CD14-positive monocyte (primary cell): ENCODE measurements around the gene SGCE. TPM values are rescaled to one million over a fixed set of nuclear protein-coding genes. Genes with fewer than 3 reads are reported as not detected.

Experiments
- DNase-seq, 3 donors: peaks; one replicate each; pipeline ENCODE4 v3.0.0-alpha.2; 2011 to 2022
- H2AFZ ChIP-seq: 2 replicates; pipeline ENCODE4 v1.6.0; 2012; ENCODE audit warnings: mild to moderate bottlenecking, low read depth, low read length, inconsistent platforms; ENCODE audit not compliant: insufficient read depth, poor library complexity, severe bottlenecking
- H3K27ac ChIP-seq, 2 donors: 1 replicate in 1 of 2; 2 replicates in 1 of 2; pipeline ENCODE4 v1.5.1; 2012 to 2013; ENCODE audit warnings: low read length in 2 of 2, control low read depth in 1 of 2, inconsistent platforms in 1 of 2, low read depth in 1 of 2, mild to moderate bottlenecking in 1 of 2
- H3K27me3 ChIP-seq, 2 donors: one replicate each; pipeline versions ENCODE4 v1.6.0 to v1.6.1; 2011 to 2013; ENCODE audit warnings: low read length in 2 of 2; ENCODE audit not compliant: control insufficient read depth in 2 of 2, insufficient read depth in 2 of 2
- H3K36me3 ChIP-seq, 2 donors: replicated peaks in 1 of 2; 1 replicate in 1 of 2; 2 replicates in 1 of 2; pipeline versions ENCODE4 v1.5.1 to v1.6.1; 2012 to 2013; ENCODE audit warnings: low read length in 2 of 2, control low read depth in 1 of 2, inconsistent platforms in 1 of 2, mild to moderate bottlenecking in 1 of 2; ENCODE audit not compliant: insufficient read depth in 2 of 2, control insufficient read depth in 1 of 2
- H3K4me1 ChIP-seq, 2 donors: 1 replicate in 1 of 2; 2 replicates in 1 of 2; pipeline versions ENCODE4 v1.5.1 to v1.6.1; 2012 to 2013; ENCODE audit warnings: low read length in 2 of 2, control low read depth in 1 of 2, inconsistent platforms in 1 of 2, mild to moderate bottlenecking in 1 of 2, moderate library complexity in 1 of 2; ENCODE audit not compliant: insufficient read depth in 2 of 2, control insufficient read depth in 1 of 2
- H3K4me2 ChIP-seq: replicated peaks from 2 replicates; pipeline ENCODE3; 2012; ENCODE audit warnings: low read length, moderate library complexity, mild to moderate bottlenecking; ENCODE audit not compliant: poor library complexity, severe bottlenecking; ENCODE audit errors: extremely low read depth
- H3K4me3 ChIP-seq, 3 experiments: fragments of 200-600 bp in 1 of 3; sonication (generic) in 1 of 3; replicated peaks in 1 of 3; 1 replicate in 2 of 3; 2 replicates in 1 of 3; pipeline ENCODE4 v1.5.1; 2011 to 2013; ENCODE audit warnings: low read length in 3 of 3, mild to moderate bottlenecking in 3 of 3, control low read depth in 2 of 3, low read depth in 2 of 3, inconsistent platforms in 1 of 3, moderate library complexity in 1 of 3
- H3K79me2 ChIP-seq: 2 replicates; pipeline ENCODE4 v1.6.0; 2012; ENCODE audit warnings: mild to moderate bottlenecking, control low read depth, inconsistent platforms, low read length, moderate library complexity; ENCODE audit not compliant: insufficient read depth
- H3K9ac ChIP-seq: 2 replicates; pipeline ENCODE4 v1.6.0; 2017; ENCODE audit warnings: low read length, mild to moderate bottlenecking; ENCODE audit not compliant: insufficient read depth, poor library complexity, severe bottlenecking
- H3K9me3 ChIP-seq, 2 donors: replicated peaks in 1 of 2; 1 replicate in 1 of 2; 2 replicates in 1 of 2; pipeline versions ENCODE4 v1.5.1 to v1.6.1; 2012 to 2013; ENCODE audit warnings: low read length in 2 of 2, control low read depth in 1 of 2; ENCODE audit not compliant: control insufficient read depth in 1 of 2, insufficient read depth in 1 of 2
- H4K20me1 ChIP-seq: 2 replicates; pipeline ENCODE4 v1.6.0; 2012; ENCODE audit warnings: mild to moderate bottlenecking, low read length, control low read depth, moderate library complexity; ENCODE audit not compliant: insufficient read depth
- H3K27ac Mint-ChIP-seq, 7 donors: one replicate each; pipeline ENCODE4 v1.8.0; 2020; ENCODE audit warnings: mild to moderate bottlenecking in 7 of 7, mixed read lengths in 7 of 7, moderate library complexity in 6 of 7, inconsistent platforms in 2 of 7
- H3K27me3 Mint-ChIP-seq, 3 donors: one replicate each; pipeline ENCODE4 v1.8.0; 2021 to 2022; ENCODE audit warnings: low read depth in 3 of 3, mild to moderate bottlenecking in 3 of 3, mixed read lengths in 3 of 3, moderate library complexity in 3 of 3, inconsistent platforms in 1 of 3
- H3K36me3 Mint-ChIP-seq, 2 donors: one replicate each; pipeline ENCODE4 v1.8.0; 2020; ENCODE audit warnings: mixed read lengths in 2 of 2, inconsistent platforms in 1 of 2, mild to moderate bottlenecking in 1 of 2
- H3K4me1 Mint-ChIP-seq: one replicate; pipeline ENCODE4 v1.8.0; 2020; ENCODE audit warnings: mild to moderate bottlenecking, mixed read lengths
- H3K4me3 Mint-ChIP-seq, 2 donors: one replicate each; pipeline ENCODE4 v1.8.0; 2020; ENCODE audit warnings: mild to moderate bottlenecking in 2 of 2, mixed read lengths in 2 of 2, moderate library complexity in 1 of 2
- H3K9me3 Mint-ChIP-seq, 7 donors: one replicate each; pipeline ENCODE4 v1.8.0; 2020 to 2022; ENCODE audit warnings: mixed read lengths in 7 of 7, mild to moderate bottlenecking in 6 of 7, moderate library complexity in 6 of 7, inconsistent platforms in 2 of 7
- WGBS: methylation state at CpG from one replicate; pipeline ENCODE4 v1.1.5; 2013; ENCODE audit warnings: missing lambda C conversion rate; ENCODE audit not compliant: insufficient coverage; 5-methylcytosine and 5-hydroxymethylcytosine counted together
- intact Hi-C, 2 donors: fragments of 100-400 bp; cut with micrococcal nuclease; formaldehyde crosslinking; loops; one replicate each; pipeline versions ENCODE4 v1.15.0 to v1.15.1; 2023
- polyA plus RNA-seq, 3 donors: library from polyadenylated mRNA; depleted of rRNA in 1 of 3; unstranded in 2 of 3; stranded (reverse) in 1 of 3; fragments of 300-500 nt in 2 of 3; fragments of >200 nt in 1 of 3; fragmentation: Illumina TruSeq in 2 of 3; gene quantifications; 1 replicate in 2 of 3; 2 replicates in 1 of 3; pipeline ENCODE4 v1.2.3, GENCODE V29; 2012 to 2021
- TF ChIP-seq, protein P1 (sequence below): fragments of 200-600 bp; IDR thresholded peaks from one replicate; pipeline ENCODE4 v1.8.0; 2022; ENCODE audit warnings: antibody characterized with exemption, mild to moderate bottlenecking

SGCE gene
- polyA plus RNA-seq, 3 donors: not detected

DNA sequence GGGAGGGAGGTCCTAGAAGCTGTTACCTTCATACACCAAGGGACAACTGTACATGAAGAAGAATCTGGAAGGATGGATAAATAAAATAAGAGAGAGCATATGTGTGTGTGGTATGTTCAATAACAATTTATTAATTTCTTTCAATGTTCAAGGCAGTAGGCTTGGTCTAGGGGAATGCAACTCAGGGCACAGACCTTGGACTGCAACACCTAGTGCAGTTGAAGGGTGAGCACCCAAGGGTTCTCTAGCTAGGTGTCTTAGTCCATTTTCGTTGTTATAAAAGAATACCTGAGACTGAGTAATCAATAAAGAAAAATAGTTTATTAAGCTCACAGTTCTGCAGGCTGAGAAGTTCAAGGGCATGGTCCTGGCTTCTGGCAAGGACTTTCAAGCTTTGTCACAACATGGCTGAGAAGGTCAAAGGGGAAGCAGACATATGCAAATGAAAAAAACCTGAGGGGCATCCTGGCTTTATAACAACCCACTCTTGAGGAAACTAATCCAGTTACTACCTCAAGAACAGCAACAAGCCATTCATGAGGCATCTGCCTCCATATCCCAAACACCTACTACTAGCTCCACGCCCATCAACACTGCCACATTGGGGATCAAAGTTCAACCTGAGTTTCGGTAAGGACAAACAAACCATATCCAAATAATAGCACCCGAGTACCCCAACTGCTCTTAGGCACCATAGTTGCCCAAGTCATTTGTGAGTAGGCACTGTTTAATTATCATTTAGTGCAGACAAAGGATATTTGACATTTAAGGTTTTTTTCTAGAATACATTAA lies 15.7 kb upstream of the SGCE start:
- no peak overlapping the region for H3K27ac ChIP-seq
- no peak overlapping the region for H3K27ac Mint-ChIP-seq
- no peaks in the 10 kb centered on the region for H3K9me3 ChIP-seq
- TF ChIP-seq, protein P1, sequence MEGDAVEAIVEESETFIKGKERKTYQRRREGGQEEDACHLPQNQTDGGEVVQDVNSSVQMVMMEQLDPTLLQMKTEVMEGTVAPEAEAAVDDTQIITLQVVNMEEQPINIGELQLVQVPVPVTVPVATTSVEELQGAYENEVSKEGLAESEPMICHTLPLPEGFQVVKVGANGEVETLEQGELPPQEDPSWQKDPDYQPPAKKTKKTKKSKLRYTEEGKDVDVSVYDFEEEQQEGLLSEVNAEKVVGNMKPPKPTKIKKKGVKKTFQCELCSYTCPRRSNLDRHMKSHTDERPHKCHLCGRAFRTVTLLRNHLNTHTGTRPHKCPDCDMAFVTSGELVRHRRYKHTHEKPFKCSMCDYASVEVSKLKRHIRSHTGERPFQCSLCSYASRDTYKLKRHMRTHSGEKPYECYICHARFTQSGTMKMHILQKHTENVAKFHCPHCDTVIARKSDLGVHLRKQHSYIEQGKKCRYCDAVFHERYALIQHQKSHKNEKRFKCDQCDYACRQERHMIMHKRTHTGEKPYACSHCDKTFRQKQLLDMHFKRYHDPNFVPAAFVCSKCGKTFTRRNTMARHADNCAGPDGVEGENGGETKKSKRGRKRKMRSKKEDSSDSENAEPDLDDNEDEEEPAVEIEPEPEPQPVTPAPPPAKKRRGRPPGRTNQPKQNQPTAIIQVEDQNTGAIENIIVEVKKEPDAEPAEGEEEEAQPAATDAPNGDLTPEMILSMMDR: no peak
- no peaks in the 10 kb centered on the region for H3K36me3 Mint-ChIP-seq
- no peaks in the 10 kb centered on the region for H3K4me1 ChIP-seq
- no peaks in the 10 kb centered on the region for H3K79me2 ChIP-seq
- no peak for DNase-seq
- WGBS: 100% methylated on average over 1 of the region's 4 CpGs
- H3K27me3 Mint-ChIP-seq: no peaks in the 10 kb centered on the region
- H3K9ac ChIP-seq: no peak overlapping the region
- no peak overlapping the region for H3K4me3 Mint-ChIP-seq
- intact Hi-C loops: no loop called here
- H3K27me3 ChIP-seq: no peaks in the 10 kb centered on the region
- H3K4me1 Mint-ChIP-seq: no peaks in the 10 kb centered on the region
- H3K9me3 Mint-ChIP-seq: peaks cover 0 to 5% (median 0%) of the 10 kb centered on the region in 7 donors
- H3K36me3 ChIP-seq: no peaks in the 10 kb centered on the region
- no peak overlapping the region for H3K4me2 ChIP-seq
- no peak overlapping the region for H3K4me3 ChIP-seq
- H4K20me1 ChIP-seq: no peaks in the 10 kb centered on the region
- no peak overlapping the region for H2AFZ ChIP-seq

GRCh38 chr7:94669773-94670495 lies 14.0 kb upstream of the SGCE start:
- intact Hi-C loops: no loop called here

More at GRCh38 chr7:94669773-94670495, 14.0 kb upstream of the SGCE start:
- Mint-ChIP-seq H3K27ac (no peak overlapping the region), H3K4me1 (no peaks in the 10 kb centered on the region), H3K36me3 (no peaks in the 10 kb centered on the region), H3K9me3 (peaks cover 1 to 10% (median 6%) of the 10 kb centered on the region in 7 donors), H3K27me3 (no peaks in the 10 kb centered on the region), H3K4me3 (no peak overlapping the region)
- H3K9ac ChIP-seq: no peak overlapping the region
- TF ChIP-seq, protein P1: no peak
- no CpG with 5 or more reads among the region's 1 CpG for WGBS
- no peaks in the 10 kb centered on the region for H3K36me3 ChIP-seq
- H2AFZ ChIP-seq: no peak overlapping the region
- H3K9me3 ChIP-seq: peaks cover 5 to 8% of the 10 kb centered on the region in 2 donors
- H3K4me1 ChIP-seq: no peaks in the 10 kb centered on the region
- no peak overlapping the region for H3K4me3 ChIP-seq
- no peak overlapping the region for H3K27ac ChIP-seq
- H3K27me3 ChIP-seq: no peaks in the 10 kb centered on the region
- no peaks in the 10 kb centered on the region for H3K79me2 ChIP-seq
- H3K4me2 ChIP-seq: no peak overlapping the region
- DNase-seq: no peak
- H4K20me1 ChIP-seq: no peaks in the 10 kb centered on the region
